HG02970 (cell line): ENCODE data around the gene PEA15.

ENCODE experiments used
- ATAC-seq: cut with Tn5 transposase; IDR thresholded peaks from one replicate; pipeline ENCODE4 v1.9.1; 2021; ENCODE audit warnings: mild to moderate bottlenecking, moderate library complexity, moderate number of reproducible peaks; ENCODE audit not compliant: unreplicated experiment, low FRiP score

The PEA15 gene

GRCh38 chr1:160178731-160179130 lies 26.5 kb upstream of the PEA15 start:
- no peak for ATAC-seq

GRCh38 chr1:160179336-160179735 lies 25.8 kb upstream of the PEA15 start:
- no peak for ATAC-seq

GRCh38 chr1:160186246-160186645 lies 18.9 kb upstream of the PEA15 start:
- no peak for ATAC-seq

- ATAC-seq = no peak
Measured at GRCh38 chr1:160186729-160187128, 18.5 kb upstream of the PEA15 start.

- no peak for ATAC-seq
Measured at GRCh38 chr1:160187407-160187806, 17.8 kb upstream of the PEA15 start.

- ATAC-seq = no peak
Measured at GRCh38 chr1:160188341-160188740, 16.8 kb upstream of the PEA15 start.

- ATAC-seq = no peak
Measured at GRCh38 chr1:160189649-160190625, 15.2 kb upstream of the PEA15 start, which contains the start of gene CASQ1. CASQ1 (plus strand) TSS chr1:160190575; CDS start chr1:160190752, 177 bp downstream.

- no peak for ATAC-seq
Measured at GRCh38 chr1:160191756-160192155, 13.4 kb upstream of the PEA15 start.

- no peak for ATAC-seq
Measured at GRCh38 chr1:160192234-160192633, 12.9 kb upstream of the PEA15 start.

- ATAC-seq = no peak
Measured at GRCh38 chr1:160193091-160193819, 11.9 kb upstream of the PEA15 start.

GRCh38 chr1:160193832-160194736 lies 11.1 kb upstream of the PEA15 start:
- ATAC-seq = no peak

GRCh38 chr1:160194737-160195059 lies 10.5 kb upstream of the PEA15 start:
- no peak for ATAC-seq

- no peak for ATAC-seq
Measured at GRCh38 chr1:160196143-160196542, 9.0 kb upstream of the PEA15 start.

- ATAC-seq = no peak
Measured at GRCh38 chr1:160197231-160197630, 8.0 kb upstream of the PEA15 start.

GRCh38 chr1:160200786-160201185 lies 4.4 kb upstream of the PEA15 start:
- no peak for ATAC-seq

- ATAC-seq = peak; percentile 37
Measured at GRCh38 chr1:160204526-160205241, 500 bp upstream of the PEA15 start.

GRCh38 chr1:160206036-160206389 lies 829 bp downstream of the PEA15 start:
- ATAC-seq = peak; percentile 18

- no peak for ATAC-seq
Measured at GRCh38 chr1:160206421-160207117, 1.4 kb downstream of the PEA15 start.

- ATAC-seq = no peak
Measured at GRCh38 chr1:160207118-160207650, 2.0 kb downstream of the PEA15 start.
